ENCODE data around the gene EVC2. TPM values are rescaled to one million over a fixed set of nuclear protein-coding genes. Genes with fewer than 3 reads are reported as not detected.

Gene EVC2
- total RNA-seq, 1 donor from 2014 or later, result 1.4 TPM

GRCh38 chr4:5526080-5526846, 182.1 kb downstream of the EVC2 start:
- TF ChIP-seq CTCF (IDR thresholded peaks at IDR 0.05; ENCODE audit: borderline replicate concordance), result no peak
- Histone ChIP-seq H3K27me3 (ENCODE audit: low read depth) (no peaks in the 10 kb centered on the region), H3K4me3 (no peak overlapping the region), H3K4me1 (peaks cover 16% of the 10 kb centered on the region), H3K27ac (replicated peaks) (no peak overlapping the region), H3K36me3 (no peaks in the 10 kb centered on the region), H3K9me3 (replicated peaks) (peaks cover 11% of the 10 kb centered on the region)
- intact Hi-C loops (cut with micrococcal nuclease), result no loop called here
- DNase-seq, result no peak

GRCh38 chr4:5524446-5525299, 183.7 kb downstream of the EVC2 start:
- H3K27me3 ChIP-seq (ENCODE audit: low read depth), result no peaks in the 10 kb centered on the region
- intact Hi-C loops (cut with micrococcal nuclease), result no loop called here
- no peak overlapping the region for H3K27ac ChIP-seq (replicated peaks)
- H3K9me3 ChIP-seq (replicated peaks), result peaks cover 19% of the 10 kb centered on the region
- no peak for DNase-seq
- H3K36me3 ChIP-seq, result no peaks in the 10 kb centered on the region
- H3K4me1 ChIP-seq, result peaks cover 16% of the 10 kb centered on the region
- no peak for TF ChIP-seq CTCF (IDR thresholded peaks at IDR 0.05; ENCODE audit: borderline replicate concordance)
- H3K4me3 ChIP-seq, result no peak overlapping the region

- H3K27ac ChIP-seq (replicated peaks), result no peak overlapping the region
- H3K4me3 ChIP-seq, result no peak overlapping the region
- H3K9me3 ChIP-seq (replicated peaks), result peaks cover 12% of the 10 kb centered on the region
- DNase-seq, result no peak
- intact Hi-C loops (cut with micrococcal nuclease), result no loop called here
- H3K36me3 ChIP-seq, result no peaks in the 10 kb centered on the region
- TF ChIP-seq CTCF (IDR thresholded peaks at IDR 0.05; ENCODE audit: borderline replicate concordance), result no peak
- no peaks in the 10 kb centered on the region for H3K27me3 ChIP-seq (ENCODE audit: low read depth)
- no peaks in the 10 kb centered on the region for H3K4me1 ChIP-seq
Measured at GRCh38 chr4:5517372-5517771, 191.0 kb downstream of the EVC2 start.

GRCh38 chr4:5515646-5516045, 192.7 kb downstream of the EVC2 start:
- TF ChIP-seq CTCF (IDR thresholded peaks at IDR 0.05; ENCODE audit: borderline replicate concordance), result no peak
- intact Hi-C loops (cut with micrococcal nuclease), result no loop called here
- DNase-seq, result no peak
- no peaks in the 10 kb centered on the region for H3K4me1 ChIP-seq
- H3K27ac ChIP-seq (replicated peaks), result no peak overlapping the region
- no peak overlapping the region for H3K4me3 ChIP-seq
- no peaks in the 10 kb centered on the region for H3K27me3 ChIP-seq (ENCODE audit: low read depth)
- peaks cover 9% of the 10 kb centered on the region for H3K9me3 ChIP-seq (replicated peaks)
- H3K36me3 ChIP-seq, result no peaks in the 10 kb centered on the region

Other genes with a start within 250 kb of the EVC2 start
- gene EVC, start 2.6 kb upstream of the EVC2 start, total RNA-seq, result 5.1 TPM
- 1.4 TPM for gene CRMP1, start 184.5 kb upstream of the EVC2 start, total RNA-seq

Data from left ventricle myocardium inferior (tissue), 1 donor.